HG02973 (cell line): Measurements from ENCODE around the gene PLEKHM1.
"Not testable (repeated sequence)": the region's sequence is repeated elsewhere in the genome, so short reads cannot be mapped to it uniquely, and the experiment has no call there.

ENCODE experiments used
- ATAC-seq: cut with Tn5 transposase; IDR thresholded peaks from one replicate; pipeline ENCODE4 v1.9.1; 2021; ENCODE audit warnings: moderate library complexity; ENCODE audit not compliant: unreplicated experiment

The PLEKHM1 gene

DNA sequence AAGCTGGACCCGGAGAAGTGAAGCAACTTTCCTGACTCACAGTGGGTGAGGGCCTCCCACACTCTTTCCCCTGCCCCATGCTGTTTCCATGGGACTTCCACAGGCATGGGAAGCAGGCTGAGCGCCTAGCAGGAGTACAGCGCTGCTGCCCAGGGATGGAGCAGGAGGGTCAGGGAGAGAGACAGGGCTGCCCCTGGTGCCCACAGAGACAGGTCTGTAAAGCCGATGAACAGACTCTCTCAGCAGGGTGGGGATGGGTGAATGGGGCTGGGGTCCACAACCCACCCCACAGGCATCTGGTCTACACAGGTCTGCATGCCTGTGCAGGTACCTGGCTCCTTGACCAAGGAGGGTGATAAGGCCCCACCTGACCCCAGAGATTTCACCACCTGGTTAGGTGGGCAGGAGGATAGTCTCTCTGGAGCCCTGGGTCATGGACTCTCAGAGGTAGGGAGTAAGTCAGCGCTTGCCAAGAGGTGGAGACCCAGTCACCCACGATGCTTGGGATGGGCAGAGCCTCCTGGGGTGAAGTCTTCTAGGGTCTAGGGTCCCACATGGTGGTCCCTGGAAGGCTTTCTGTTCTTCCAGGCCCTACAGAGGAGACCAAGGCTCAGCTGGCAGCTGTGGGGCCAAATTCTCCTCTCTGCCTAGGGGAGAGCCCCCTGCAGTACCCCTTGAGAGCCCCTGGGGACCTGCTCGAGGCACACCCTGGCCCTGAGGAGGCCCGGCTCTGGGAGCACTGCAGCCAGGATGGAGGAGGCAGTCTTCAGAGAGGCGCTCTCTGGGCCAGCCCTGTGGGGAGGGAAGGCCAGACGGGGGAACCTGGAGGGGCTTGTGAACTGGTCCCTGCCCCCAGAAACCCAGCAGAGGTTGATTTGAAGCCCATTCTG lies 46.9 kb downstream of the PLEKHM1 start:
- ATAC-seq, result not testable (repeated sequence)

DNA sequence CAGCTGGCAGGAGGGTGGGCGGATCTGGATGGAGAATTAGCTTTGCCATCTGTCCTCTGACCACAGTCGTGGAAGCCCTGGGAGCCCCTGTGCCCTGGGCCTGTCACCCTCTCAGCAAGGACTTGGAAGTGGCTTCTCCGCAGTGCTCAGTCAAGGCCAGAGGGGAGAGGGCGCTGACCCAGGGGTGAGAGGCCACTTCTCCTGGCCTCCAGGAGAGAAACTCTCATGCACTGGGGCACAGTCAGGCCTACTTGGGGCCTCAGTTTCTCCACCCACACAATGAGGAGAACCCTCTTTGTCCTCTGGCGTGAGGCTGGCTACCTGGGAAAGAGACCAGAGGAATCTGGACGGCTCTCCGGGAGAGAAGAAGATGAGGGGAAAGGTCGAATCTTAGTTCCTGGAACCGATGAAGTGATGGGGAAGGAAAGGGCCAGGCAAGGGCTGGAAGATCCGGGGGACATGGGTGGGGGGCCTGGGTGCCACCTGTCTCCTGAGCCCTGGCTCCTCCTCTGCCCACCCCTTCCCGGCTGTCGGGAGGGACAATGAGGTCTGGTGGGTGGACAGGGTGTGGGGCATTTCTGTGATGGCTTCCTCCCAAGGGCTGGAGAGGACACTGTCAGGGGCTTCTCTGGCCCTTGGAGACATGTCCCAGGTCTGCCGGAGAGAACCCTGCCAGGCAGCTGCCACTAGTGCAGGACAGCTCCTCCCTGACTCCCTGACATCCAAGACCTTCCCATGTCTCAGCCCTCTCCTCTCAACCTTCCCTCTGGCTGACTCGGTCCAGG lies 48.8 kb downstream of the PLEKHM1 start:
- no peak for ATAC-seq

GRCh38 chr17:45440839-45441515 lies 49.5 kb downstream of the PLEKHM1 start:
- peak; percentile 52 for ATAC-seq

DNA sequence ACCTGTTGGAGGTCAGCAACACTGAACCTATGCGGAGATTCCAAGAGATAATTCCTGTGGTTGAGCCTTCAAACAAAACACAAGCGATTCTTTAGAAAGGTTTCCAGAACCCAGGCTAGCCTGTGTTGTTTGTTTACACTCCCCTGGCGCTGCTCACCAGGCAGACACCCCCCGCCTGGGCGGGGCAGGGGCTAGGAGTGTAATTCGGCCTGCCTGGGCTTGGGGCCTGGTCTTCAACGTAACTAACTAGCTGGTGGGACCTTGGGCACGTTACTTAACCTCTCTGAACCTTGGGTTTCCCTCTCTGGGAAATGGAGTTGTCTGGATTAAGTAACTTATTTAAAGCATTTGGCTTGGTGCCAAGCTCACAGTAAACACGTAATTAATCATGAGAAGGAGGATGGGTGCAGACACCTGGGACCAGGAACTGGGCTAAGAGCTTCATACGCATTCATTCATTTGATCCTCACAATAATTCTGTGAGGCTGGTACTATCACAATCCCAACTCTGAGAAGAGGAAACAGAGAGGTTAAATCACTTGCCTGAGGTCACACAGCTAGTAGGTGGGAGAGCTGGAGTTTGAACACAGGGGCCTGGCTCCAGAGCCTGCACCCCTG lies 50.3 kb downstream of the PLEKHM1 start:
- ATAC-seq, result no peak

- ATAC-seq, result no peak
These were observed 51.5 kb downstream of the PLEKHM1 start for GRCh38 chr17:45438931-45439610.

DNA sequence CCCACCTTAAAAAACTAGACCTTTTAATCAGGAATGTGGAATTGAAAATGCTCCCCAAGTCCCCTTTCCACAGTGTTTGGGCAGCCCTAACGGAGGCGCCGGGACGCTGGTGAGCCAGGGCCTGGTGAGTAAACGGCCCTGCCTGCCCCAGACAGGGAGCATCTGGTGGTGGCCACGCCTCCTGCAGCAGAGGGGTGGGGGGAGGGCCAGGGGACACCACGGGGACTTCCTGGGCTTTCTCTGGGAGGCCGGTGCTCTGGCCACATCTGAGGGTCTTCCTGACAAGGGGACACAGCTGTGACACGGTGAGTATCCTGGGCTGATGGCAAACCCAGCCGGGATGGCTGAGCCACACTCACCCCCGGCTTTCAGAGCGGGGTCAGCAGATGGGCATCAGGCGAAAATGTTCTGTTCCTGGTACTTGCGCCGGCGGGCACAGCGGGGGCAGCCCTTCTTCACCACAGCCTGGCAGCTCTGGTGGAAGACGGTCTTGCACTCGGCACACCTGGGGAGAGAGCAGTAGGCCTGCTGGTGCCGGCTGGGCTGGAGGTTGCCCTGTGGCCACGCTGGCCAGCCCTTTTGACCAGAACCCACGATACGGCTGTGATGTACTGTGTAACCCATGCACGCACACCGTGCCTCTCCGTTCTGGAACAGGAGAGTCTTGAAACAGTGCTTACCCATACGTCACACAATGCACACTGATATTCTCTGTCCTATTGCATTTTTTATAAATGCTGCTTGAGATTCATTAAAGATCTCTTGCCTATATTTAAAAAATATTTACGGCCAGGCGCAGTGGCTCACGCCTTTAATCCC lies 52.8 kb downstream of the PLEKHM1 start:
- no peak for ATAC-seq

GRCh38 chr17:45436625-45437464 lies 53.7 kb downstream of the PLEKHM1 start:
- no peak for ATAC-seq

GRCh38 chr17:45436161-45436560 lies 54.4 kb downstream of the PLEKHM1 start:
- no peak for ATAC-seq

- ATAC-seq, result no peak
These were observed 55.0 kb downstream of the PLEKHM1 start for GRCh38 chr17:45435481-45435880.

DNA sequence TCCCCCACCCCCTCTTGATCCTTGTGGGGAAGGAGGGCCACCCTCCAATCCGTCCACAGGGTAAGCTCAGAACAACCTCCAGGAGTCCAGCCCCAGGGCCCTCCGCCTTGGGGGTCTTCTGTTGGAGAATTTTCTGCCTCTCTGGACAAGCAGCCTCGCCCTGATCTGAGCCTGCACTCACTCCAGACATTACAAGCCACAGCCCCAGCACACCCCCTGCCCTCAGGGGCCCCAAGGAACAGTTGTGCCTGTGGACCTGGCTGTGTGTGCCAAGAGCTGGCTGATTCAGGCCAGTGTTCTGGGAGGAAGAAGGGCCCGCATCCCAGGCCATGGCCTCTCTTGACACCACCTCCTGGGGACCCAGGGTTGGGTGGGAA lies 57.4 kb downstream of the PLEKHM1 start:
- ATAC-seq, result no peak

- no peak for ATAC-seq
These were observed 57.9 kb downstream of the PLEKHM1 start, which contains the start of gene ARHGAP27 for GRCh38 chr17:45432405-45433158. TSS of gene ARHGAP27 (minus strand) at chr17:45432870. CDS start at chr17:45430279, 2,591 bp downstream.

- no peak for ATAC-seq
These were observed 58.8 kb downstream of the PLEKHM1 start for GRCh38 chr17:45431531-45432404.

DNA sequence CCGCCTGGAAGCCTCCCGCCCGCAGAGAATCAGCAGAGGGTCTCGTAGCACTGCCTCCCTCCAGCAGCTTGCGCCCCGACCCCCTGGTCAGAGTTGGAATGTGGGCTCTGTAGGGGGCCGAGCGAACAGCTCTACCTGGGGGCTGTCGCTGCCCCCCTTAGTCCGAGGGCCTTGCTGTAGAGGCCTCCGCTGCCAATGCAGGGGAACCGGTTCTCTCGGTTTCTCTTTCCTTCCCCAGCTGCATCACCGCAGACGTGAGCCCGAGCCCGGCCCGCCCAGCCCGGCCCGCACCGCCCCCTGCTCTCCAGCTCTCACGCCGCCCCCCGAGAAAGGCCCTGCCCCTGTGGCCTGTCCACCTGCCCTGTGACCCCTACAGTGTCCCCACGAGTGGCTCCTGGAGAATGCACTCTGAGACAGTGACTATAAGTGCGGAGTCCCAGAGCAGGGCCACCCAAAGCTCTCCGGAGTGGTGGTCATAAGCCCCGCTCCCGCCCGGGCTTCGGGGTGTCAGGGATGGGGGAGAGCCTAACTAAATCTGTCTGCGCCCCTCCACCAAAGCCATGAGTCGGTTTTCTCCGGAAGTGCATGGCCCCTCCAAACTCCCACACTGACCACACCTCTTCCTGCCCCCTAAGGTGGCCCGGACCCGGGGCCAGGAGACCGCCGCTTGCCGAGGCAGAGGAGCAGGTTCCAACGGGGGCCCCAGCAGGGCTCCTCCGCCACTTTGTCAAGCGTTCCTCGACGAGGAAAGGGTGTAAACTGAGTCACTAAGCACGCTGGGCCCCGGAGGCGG lies 59.6 kb downstream of the PLEKHM1 start:
- no peak for ATAC-seq

- ATAC-seq, result no peak
These were observed 60.3 kb downstream of the PLEKHM1 start for GRCh38 chr17:45430006-45430737.

- ATAC-seq, result no peak
These were observed 61.0 kb downstream of the PLEKHM1 start for GRCh38 chr17:45429339-45430005.
